A549 treated with RU486 at 1 μM for 4 hours (cell line): ENCODE results near the gene VPS72. TPM values are rescaled to one million over a fixed set of nuclear protein-coding genes. Genes with fewer than 3 reads are reported as not detected.

Experiments used
- total RNA-seq: library from RNA; stranded (reverse); fragments of 200-300 nt; extraction: Qiagen RNA extraction; gene quantifications from 5 replicates; pipeline ENCODE4 v1.2.3, GENCODE V29; 2022; ENCODE audit warnings: low read depth

The VPS72 gene, protein sequence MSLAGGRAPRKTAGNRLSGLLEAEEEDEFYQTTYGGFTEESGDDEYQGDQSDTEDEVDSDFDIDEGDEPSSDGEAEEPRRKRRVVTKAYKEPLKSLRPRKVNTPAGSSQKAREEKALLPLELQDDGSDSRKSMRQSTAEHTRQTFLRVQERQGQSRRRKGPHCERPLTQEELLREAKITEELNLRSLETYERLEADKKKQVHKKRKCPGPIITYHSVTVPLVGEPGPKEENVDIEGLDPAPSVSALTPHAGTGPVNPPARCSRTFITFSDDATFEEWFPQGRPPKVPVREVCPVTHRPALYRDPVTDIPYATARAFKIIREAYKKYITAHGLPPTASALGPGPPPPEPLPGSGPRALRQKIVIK
- 44.9 to 58.1 TPM (median 45.6 TPM) in 5 replicates for total RNA-seq

DNA sequence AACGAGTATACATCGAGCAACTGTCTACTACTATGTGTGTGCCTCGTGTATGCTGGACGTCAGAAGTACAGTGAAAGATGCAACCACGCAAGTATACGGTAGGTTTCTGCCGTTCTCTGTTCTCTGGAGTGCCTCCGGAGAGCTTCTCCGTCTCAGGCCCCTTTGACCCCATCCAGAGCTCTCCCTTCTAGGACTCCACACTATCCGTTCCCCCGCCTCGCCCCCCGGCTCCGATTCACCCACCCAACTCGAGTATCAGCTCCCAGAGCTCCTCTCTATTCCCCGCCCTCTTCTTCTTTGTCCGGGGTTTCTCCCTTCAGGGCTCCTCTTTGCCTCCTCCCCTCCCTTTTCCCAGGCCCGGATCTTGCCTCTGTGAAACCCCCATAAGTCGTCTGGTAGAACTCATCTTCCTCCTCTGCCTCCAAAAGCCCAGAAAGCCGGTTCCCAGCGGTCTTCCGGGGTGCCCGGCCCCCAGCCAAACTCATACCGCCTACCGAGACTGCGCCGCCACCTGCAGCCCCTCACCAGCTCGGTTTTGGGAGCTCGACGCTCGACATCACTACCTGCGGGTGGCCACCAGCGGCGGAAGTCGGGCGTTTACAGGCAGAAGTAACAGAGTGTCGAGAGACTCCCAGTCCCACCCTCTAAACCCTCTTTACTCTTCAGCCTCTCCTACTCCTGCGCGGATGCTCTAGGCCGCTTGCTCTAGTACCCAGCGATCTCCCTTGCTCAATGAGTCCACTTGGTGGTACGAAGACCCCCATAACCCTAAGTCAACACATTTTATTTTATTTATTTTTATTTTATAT, at the start of gene VPS72:
Gene VPS72 (minus strand): TSS at position 561 of the 809 bp plus-strand sequence. CDS start 76 bp downstream, at position 485.

DNA sequence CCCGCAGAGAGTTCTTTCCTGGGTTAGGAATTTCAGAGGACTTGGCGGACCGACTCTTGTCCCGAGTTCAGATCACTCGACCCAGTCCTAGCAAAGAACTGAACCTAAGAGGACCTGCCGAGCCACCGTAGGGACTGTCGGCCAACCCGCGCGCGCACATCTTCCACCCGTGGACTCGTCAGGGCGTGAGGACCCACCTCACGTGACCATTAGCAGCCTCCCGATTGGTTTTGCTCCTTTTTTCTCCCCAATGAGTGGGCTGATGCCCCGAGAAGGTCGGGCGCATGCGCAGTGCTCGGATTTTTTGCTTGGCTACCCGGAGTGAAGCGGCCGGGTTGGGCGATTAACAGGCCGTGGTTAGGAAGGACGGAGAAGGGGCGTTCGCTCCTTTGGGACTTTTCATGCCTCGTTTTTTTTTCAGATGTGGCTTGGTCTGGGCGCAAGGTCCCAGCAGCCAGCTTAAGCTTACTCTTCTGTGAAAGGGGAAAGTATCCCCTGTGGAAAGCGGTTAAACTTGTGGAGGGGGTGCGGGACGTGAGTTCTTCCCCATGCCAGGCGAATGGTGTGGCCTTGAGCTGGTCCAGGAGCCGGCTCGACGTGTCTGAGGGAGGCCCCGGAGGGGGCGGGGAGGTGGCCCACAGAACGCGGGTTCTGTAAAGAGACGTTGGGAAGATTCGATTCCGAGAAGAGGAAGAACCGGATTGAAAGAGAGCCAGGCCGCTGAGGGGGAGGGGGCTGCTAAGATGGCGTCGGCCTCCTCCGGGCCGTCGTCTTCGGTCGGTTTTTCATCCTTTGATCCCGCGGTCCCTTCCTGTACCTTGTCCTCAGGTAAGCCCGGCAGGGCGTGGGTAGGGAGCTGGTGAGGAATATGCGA, 8.5 kb upstream of the VPS72 start, which contains the start of gene PIP5K1A:
Gene PIP5K1A (plus strand): TSS at position 299 of the 874 bp plus-strand sequence. CDS start 445 bp downstream, at position 744.

DNA sequence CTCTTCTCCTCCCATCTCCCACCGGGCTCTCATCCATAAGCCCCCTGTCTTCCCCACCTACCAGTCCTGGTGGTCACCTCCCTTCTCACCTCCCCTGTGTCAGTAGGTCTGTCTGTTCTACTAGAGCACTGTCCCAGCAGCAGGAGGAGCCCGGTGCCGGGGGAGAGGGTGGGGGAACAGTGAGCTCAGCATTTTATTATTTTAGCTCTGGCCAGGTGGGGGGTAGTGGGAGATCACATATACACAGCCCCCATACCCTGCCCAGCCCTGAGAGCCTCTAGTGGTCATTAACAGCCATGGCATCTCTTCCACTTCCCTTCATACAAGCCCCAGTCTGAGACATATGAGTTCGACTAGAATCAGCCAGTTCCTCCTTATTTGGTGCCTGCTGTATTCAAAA, 14.1 kb downstream of the VPS72 start, which contains the start of gene TMOD4:
Gene TMOD4 (minus strand): TSS at position 119 of the 400 bp plus-strand sequence. CDS start 1,106 bp downstream, outside the sequence.

DNA sequence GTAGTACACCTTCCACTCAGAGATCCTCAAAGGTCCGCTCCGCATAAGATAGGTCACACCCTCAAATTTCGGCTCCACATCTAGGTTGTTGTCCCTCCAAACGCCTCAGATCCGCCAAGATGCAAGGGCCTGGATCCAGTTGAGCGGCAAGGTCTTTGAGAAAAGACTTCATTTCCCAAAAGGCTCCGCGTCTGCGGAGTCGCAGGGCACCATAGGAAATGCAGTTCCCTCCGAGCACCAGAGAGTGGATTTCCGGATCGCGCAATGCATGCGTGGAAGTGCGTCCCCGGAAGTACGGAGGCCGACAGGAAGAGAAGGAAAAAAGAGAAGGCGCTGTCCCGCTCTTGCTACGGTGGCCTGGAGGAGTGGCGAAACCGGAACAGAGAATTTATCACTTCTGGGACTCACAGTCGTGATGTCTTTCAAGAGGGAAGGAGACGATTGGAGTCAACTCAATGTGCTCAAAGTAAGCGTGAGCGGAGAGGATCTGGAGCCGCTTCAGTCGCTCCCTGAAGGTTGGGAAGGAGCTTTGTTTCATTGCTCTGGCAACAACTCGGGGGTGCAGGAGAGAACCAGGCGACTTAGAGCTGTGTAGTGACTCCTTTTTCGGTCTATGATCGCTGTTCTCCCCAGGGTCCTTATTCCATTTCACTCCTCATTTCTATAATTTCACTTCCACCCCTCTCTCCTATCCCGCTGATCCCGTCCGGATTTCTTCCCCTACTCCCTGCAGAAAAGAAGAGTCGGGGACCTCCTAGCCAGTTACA, 24.1 kb downstream of the VPS72 start, which contains the start of the genes LYSMD1 and SCNM1:
Gene LYSMD1 (minus strand): TSS at position 165 of the 767 bp plus-strand sequence. CDS start 644 bp downstream, outside the sequence.
Gene SCNM1 (plus strand): TSS at position 407 of the 767 bp plus-strand sequence. CDS start 9 bp downstream, at position 416.

DNA sequence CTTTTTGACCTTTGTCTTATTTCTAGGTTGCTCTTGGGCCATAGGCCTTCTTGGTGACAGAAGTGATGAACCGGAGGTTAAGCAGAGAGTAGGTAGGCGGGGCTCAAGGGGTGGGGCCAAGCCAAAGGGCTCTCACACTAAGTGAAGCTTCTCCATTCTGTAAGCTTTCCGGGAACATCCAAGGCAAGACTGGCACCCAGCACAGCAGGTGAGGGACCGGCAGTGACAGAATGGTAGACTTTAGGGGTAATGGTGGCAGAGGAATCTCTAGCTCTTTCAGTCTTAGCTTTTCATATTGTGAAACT, 33.5 kb downstream of the VPS72 start, which contains the start of gene TNFAIP8L2:
Gene TNFAIP8L2 (plus strand): TSS at position 135 of the 305 bp plus-strand sequence. CDS start 2,049 bp downstream, outside the sequence.

DNA sequence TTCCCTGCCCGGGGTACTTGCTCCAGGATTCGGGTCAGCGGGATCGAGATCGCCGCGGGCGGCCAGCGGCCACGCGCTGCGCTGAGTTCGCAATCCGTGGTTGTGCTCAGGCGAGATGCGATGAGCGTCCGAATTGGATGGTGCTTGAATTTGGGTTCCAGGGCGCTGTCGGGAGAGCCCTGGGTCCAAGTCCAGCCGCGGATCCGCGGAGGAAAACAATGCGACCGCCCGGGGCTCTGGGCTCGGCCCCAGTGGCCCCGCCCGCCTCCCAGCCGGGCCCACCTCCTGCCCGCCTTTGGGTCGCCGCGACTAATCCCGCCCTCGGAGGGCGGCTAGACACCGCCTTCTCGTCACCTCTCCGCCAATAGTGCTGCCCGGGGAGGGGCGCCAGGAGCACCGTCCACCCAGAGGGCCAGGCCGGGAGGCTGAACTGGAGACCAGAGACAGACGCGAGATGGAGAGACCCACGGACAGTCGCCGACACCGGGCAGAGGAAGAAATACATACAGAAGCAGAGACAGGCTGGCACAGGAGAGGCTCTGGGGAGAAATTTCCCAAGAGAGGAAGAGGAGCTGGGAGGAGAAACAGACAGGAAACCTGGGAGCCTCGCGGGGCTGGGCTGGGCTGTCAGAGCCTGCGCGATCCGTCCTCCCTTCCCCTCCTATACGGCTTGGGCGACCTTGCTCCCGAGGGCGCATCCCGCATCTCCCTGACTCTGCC, 43.4 kb downstream of the VPS72 start, which contains the start of gene SEMA6C:
Gene SEMA6C (minus strand): TSS at position 220 of the 720 bp plus-strand sequence. CDS start 4,010 bp downstream, outside the sequence.

Other genes with a start within 250 kb of the VPS72 start
- gene CERS2, start 215.4 kb downstream of the VPS72 start, total RNA-seq = 240 to 250 TPM (median 247 TPM) in 5 replicates
- gene ANXA9, start 207.9 kb downstream of the VPS72 start, total RNA-seq = 0.54 to 1.3 TPM (median 0.70 TPM) in 5 replicates
- 2.2 to 3.4 TPM (median 2.7 TPM) in 5 replicates for gene MINDY1, start 183.3 kb downstream of the VPS72 start, total RNA-seq
- gene PRUNE1, start 181.7 kb downstream of the VPS72 start, total RNA-seq = 11.4 to 16.9 TPM (median 14.9 TPM) in 5 replicates
- gene BNIPL, start 153.6 kb downstream of the VPS72 start, total RNA-seq = 0.06 to 0.20 TPM (median 0.13 TPM) in 4 of 5 replicates, not detected in the other
- gene C1orf56, start 142.4 kb downstream of the VPS72 start, total RNA-seq = 4.7 to 8.8 TPM (median 7.3 TPM) in 5 replicates
- 70.2 to 82.4 TPM (median 75.5 TPM) in 5 replicates for gene CDC42SE1, start 130.6 kb downstream of the VPS72 start, total RNA-seq
- 10.3 to 19.6 TPM (median 18.6 TPM) in 5 replicates for gene MLLT11, start 129.8 kb downstream of the VPS72 start, total RNA-seq
- gene GABPB2, start 119.4 kb downstream of the VPS72 start, total RNA-seq = 3.3 to 3.8 TPM (median 3.4 TPM) in 5 replicates
- gene SEMA6C, start 43.6 kb downstream of the VPS72 start, total RNA-seq = 1.1 to 1.6 TPM (median 1.3 TPM) in 5 replicates
- not detected in 5 replicates for gene TNFAIP8L2, start 33.5 kb downstream of the VPS72 start, total RNA-seq
- 5.7 to 9.4 TPM (median 6.1 TPM) in 5 replicates for gene LYSMD1, start 24.3 kb downstream of the VPS72 start, total RNA-seq
- 43.6 to 49.9 TPM (median 48.2 TPM) in 5 replicates for gene SCNM1, start 24.1 kb downstream of the VPS72 start, total RNA-seq
- gene TMOD4, start 14.2 kb downstream of the VPS72 start, total RNA-seq = 0.29 TPM in 1 of 5 replicates, not detected in the others
- 42.5 to 53.0 TPM (median 43.5 TPM) in 5 replicates for gene PIP5K1A, start 8.4 kb upstream of the VPS72 start, total RNA-seq
- 161 to 222 TPM (median 192 TPM) in 5 replicates for gene PSMD4, start 64.5 kb upstream of the VPS72 start, total RNA-seq
- 11.8 to 15.4 TPM (median 14.3 TPM) in 5 replicates for gene ZNF687, start 92.1 kb upstream of the VPS72 start, total RNA-seq
- gene PI4KB, start 137.2 kb upstream of the VPS72 start, total RNA-seq = 25.8 to 29.8 TPM (median 27.9 TPM) in 5 replicates
- 23.8 to 26.9 TPM (median 25.9 TPM) in 5 replicates for gene RFX5, start 157.1 kb upstream of the VPS72 start, total RNA-seq
- 5.4 to 7.8 TPM (median 6.2 TPM) in 5 replicates for gene SELENBP1, start 182.5 kb upstream of the VPS72 start, total RNA-seq
- 340 to 454 TPM (median 407 TPM) in 5 replicates for gene PSMB4, start 209.4 kb upstream of the VPS72 start, total RNA-seq